Astrocyte (in vitro differentiated cells and primary cell): ENCODE results near the gene C18orf54. TPM values are rescaled to one million over a fixed set of nuclear protein-coding genes. Genes with fewer than 3 reads are reported as not detected.

Experiments
- DNase-seq: peaks from one replicate; pipeline ENCODE4 v3.0.0-alpha.2; 2010; ENCODE audit warnings: low read depth
- FAIRE-seq: peaks from 2 replicates; lab custom pipeline; 2011; peaks lifted over from hg19 to GRCh38; lab: Jason Lieb, UNC
- H2AFZ ChIP-seq: 2 replicates; pipeline ENCODE4 v1.6.0; 2012; ENCODE audit warnings: low read depth, low read length, inconsistent platforms
- H3K27ac ChIP-seq: 2 replicates; pipeline ENCODE4 v1.5.1; 2011; ENCODE audit warnings: low read depth, low read length, inconsistent platforms
- H3K27me3 ChIP-seq: 2 replicates; pipeline ENCODE4 v1.6.0; 2011; ENCODE audit warnings: low read length, inconsistent platforms; ENCODE audit not compliant: insufficient read depth
- H3K36me3 ChIP-seq: 2 replicates; pipeline ENCODE4 v1.5.1; 2011; ENCODE audit warnings: low read length, inconsistent platforms; ENCODE audit not compliant: insufficient read depth
- H3K4me1 ChIP-seq: 2 replicates; pipeline ENCODE4 v1.5.1; 2011; ENCODE audit warnings: low read length, inconsistent platforms; ENCODE audit not compliant: insufficient read depth
- H3K4me2 ChIP-seq: 2 replicates; pipeline ENCODE4 v1.6.0; 2012; ENCODE audit warnings: low read length, inconsistent platforms
- H3K4me3 ChIP-seq: 2 replicates; pipeline ENCODE4 v1.5.1; 2011; ENCODE audit warnings: low read depth, mild to moderate bottlenecking, low read length, inconsistent platforms; ENCODE audit not compliant: insufficient read depth
- H3K79me2 ChIP-seq: 2 replicates; pipeline ENCODE4 v1.6.0; 2012; ENCODE audit warnings: mild to moderate bottlenecking, low read length, inconsistent platforms; ENCODE audit not compliant: insufficient read depth
- H3K9ac ChIP-seq: 2 replicates; pipeline ENCODE4 v1.6.0; 2012; ENCODE audit warnings: mild to moderate bottlenecking, low read length, inconsistent platforms
- H3K9me3 ChIP-seq: 2 replicates; pipeline ENCODE4 v1.5.1; 2012; ENCODE audit warnings: low read depth, mild to moderate bottlenecking, low read length, inconsistent platforms; ENCODE audit not compliant: insufficient read depth
- H4K20me1 ChIP-seq: 2 replicates; pipeline ENCODE4 v1.6.0; 2012; ENCODE audit warnings: low read length, inconsistent platforms; ENCODE audit not compliant: insufficient read depth
- H3K27ac Mint-ChIP-seq: one replicate; pipeline ENCODE4 v1.8.0; 2021; ENCODE audit warnings: mild to moderate bottlenecking, mixed read lengths; ENCODE audit not compliant: unreplicated experiment
- H3K27me3 Mint-ChIP-seq: one replicate; pipeline ENCODE4 v1.8.0; 2021; ENCODE audit warnings: low read depth, mixed read lengths; ENCODE audit not compliant: unreplicated experiment
- H3K36me3 Mint-ChIP-seq: one replicate; pipeline ENCODE4 v1.8.0; 2021; ENCODE audit warnings: low read depth, mixed read lengths; ENCODE audit not compliant: unreplicated experiment
- H3K4me1 Mint-ChIP-seq: one replicate; pipeline ENCODE4 v1.8.0; 2021; ENCODE audit warnings: low read depth, mixed read lengths; ENCODE audit not compliant: unreplicated experiment
- H3K4me3 Mint-ChIP-seq: one replicate; pipeline ENCODE4 v1.8.0; 2021; ENCODE audit warnings: mild to moderate bottlenecking, moderate library complexity, mixed read lengths; ENCODE audit not compliant: unreplicated experiment
- H3K9me3 Mint-ChIP-seq: one replicate; pipeline ENCODE4 v1.8.0; 2021; ENCODE audit warnings: mild to moderate bottlenecking, mixed read lengths; ENCODE audit not compliant: unreplicated experiment
- CTCF ChIP-seq: IDR thresholded peaks from 2 replicates; pipeline ENCODE4 v1.5.1; 2011; ENCODE audit warnings: low read depth, mild to moderate bottlenecking, inconsistent platforms, low read length, moderate library complexity; ENCODE audit not compliant: insufficient read depth
- EZH2 ChIP-seq: IDR thresholded peaks from 2 replicates; pipeline ENCODE4 v1.6.1; 2012; ENCODE audit warnings: mild to moderate bottlenecking, low read length, inconsistent platforms; ENCODE audit not compliant: insufficient read depth
- total RNA-seq: library from RNA; stranded (reverse); gene quantifications from 2 replicates; pipeline ENCODE4 v1.2.1, GENCODE V29; 2021

C18orf54 gene
- total RNA-seq, 1 donor from 2014 or later: 10.2 TPM

DNA sequence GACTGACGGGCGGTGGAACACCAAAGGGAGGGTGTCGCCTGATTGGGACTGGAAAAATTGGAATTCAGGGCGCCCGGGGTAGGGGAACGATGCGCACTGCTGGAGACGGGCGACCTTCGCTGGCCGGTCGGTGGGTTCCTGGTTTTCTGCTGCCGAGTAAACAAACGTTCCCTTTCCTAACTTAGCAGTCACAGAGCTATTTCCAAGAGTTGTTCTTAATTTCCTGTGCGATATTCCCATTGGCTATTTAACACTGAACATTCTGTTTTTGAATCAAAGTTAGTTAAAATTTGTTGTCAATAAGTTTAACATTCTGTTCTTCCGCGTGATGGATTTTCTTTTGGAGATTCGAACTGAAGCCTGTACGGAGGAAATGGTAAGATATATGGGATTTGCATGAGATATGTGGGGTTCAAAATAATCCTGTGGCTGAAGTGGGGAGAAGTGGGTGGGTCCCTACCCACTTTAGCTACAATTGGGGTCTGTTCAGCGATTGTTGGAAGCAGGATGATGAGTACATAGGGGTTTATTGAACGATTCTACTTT lies 862 bp downstream of the C18orf54 start:
- peak overlapping the region; percentile 100 for H3K4me3 Mint-ChIP-seq
- peaks cover 13% of the 10 kb centered on the region for H3K4me1 ChIP-seq
- peak overlapping the region; percentile 98 for H3K4me2 ChIP-seq
- no peaks in the 10 kb centered on the region for H3K27me3 Mint-ChIP-seq
- no peak for TF ChIP-seq EZH2
- H3K27ac Mint-ChIP-seq: peak overlapping the region; percentile 96
- H3K9me3 ChIP-seq: no peaks in the 10 kb centered on the region
- no peak for DNase-seq
- no peaks in the 10 kb centered on the region for H4K20me1 ChIP-seq
- peak overlapping the region; percentile 94 for H3K9ac ChIP-seq
- peak overlapping the region; percentile 93 for H3K4me3 ChIP-seq
- no peak for FAIRE-seq
- H2AFZ ChIP-seq: peak overlapping the region; percentile 92
- H3K36me3 Mint-ChIP-seq: peaks cover 1% of the 10 kb centered on the region
- H3K9me3 Mint-ChIP-seq: no peaks in the 10 kb centered on the region
- H3K27me3 ChIP-seq: no peaks in the 10 kb centered on the region
- peaks cover 6% of the 10 kb centered on the region for H3K4me1 Mint-ChIP-seq
- H3K27ac ChIP-seq: peak overlapping the region; percentile 88
- H3K79me2 ChIP-seq: peaks cover 25% of the 10 kb centered on the region
- H3K36me3 ChIP-seq: no peaks in the 10 kb centered on the region

DNA sequence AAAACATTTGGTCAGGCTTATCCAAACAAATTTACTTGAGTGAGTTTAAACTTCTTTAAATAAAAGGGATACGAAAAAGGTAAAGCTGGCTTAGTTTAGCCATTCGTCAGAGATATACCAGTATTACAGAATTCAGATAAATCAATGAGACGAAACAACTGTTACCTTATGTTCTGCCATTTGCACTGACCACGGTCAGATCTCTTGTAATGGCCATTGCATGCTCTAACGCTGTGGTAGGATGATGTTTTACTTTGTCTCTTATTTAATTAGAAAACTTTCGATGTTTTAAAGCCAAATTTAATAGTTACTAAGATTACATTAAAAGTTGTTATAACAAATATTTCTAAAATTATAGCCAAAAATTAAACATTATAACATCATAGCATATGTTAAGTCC lies 1.5 kb downstream of the C18orf54 start:
- no peaks in the 10 kb centered on the region for H3K27me3 ChIP-seq
- H3K79me2 ChIP-seq: peaks cover 25% of the 10 kb centered on the region
- Mint-ChIP-seq H3K36me3 (peaks cover 1% of the 10 kb centered on the region), H3K27me3 (no peaks in the 10 kb centered on the region), H3K4me1 (peaks cover 6% of the 10 kb centered on the region), H3K27ac (no peak overlapping the region), H3K9me3 (no peaks in the 10 kb centered on the region), H3K4me3 (peak overlapping the region; percentile 100)
- H4K20me1 ChIP-seq: no peaks in the 10 kb centered on the region
- DNase-seq (peak; percentile 20), FAIRE-seq (no peak)
- H3K4me2 ChIP-seq: peak overlapping the region; percentile 98
- H3K27ac ChIP-seq: peak overlapping the region; percentile 88
- H3K9ac ChIP-seq: peak overlapping the region; percentile 94
- peak overlapping the region; percentile 93 for H3K4me3 ChIP-seq
- no peaks in the 10 kb centered on the region for H3K9me3 ChIP-seq
- peaks cover 13% of the 10 kb centered on the region for H3K4me1 ChIP-seq
- peak overlapping the region; percentile 92 for H2AFZ ChIP-seq
- H3K36me3 ChIP-seq: no peaks in the 10 kb centered on the region
- no peak for TF ChIP-seq CTCF
- no peak for TF ChIP-seq EZH2

- no peak for FAIRE-seq
Observed at GRCh38 chr18:54360406-54360805, 2.7 kb downstream of the C18orf54 start.

More at GRCh38 chr18:54360406-54360805, 2.7 kb downstream of the C18orf54 start:
- no peak overlapping the region for H3K4me3 ChIP-seq
- H3K27ac ChIP-seq: no peak overlapping the region
- H3K79me2 ChIP-seq: peaks cover 25% of the 10 kb centered on the region
- H4K20me1 ChIP-seq: no peaks in the 10 kb centered on the region
- no peaks in the 10 kb centered on the region for H3K36me3 ChIP-seq
- Mint-ChIP-seq H3K27me3 (no peaks in the 10 kb centered on the region), H3K9me3 (no peaks in the 10 kb centered on the region), H3K36me3 (peaks cover 1% of the 10 kb centered on the region), H3K4me3 (no peak overlapping the region), H3K4me1 (peaks cover 6% of the 10 kb centered on the region), H3K27ac (no peak overlapping the region)
- H3K9ac ChIP-seq: no peak overlapping the region
- no peaks in the 10 kb centered on the region for H3K9me3 ChIP-seq
- no peaks in the 10 kb centered on the region for H3K27me3 ChIP-seq
- H3K4me1 ChIP-seq: peaks cover 13% of the 10 kb centered on the region
- H3K4me2 ChIP-seq: peak overlapping the region; percentile 12
- no peak overlapping the region for H2AFZ ChIP-seq
- TF ChIP-seq EZH2 (no peak), CTCF (no peak)
- no peak for DNase-seq
